ENCODE measurements around the gene RENBP.
A peak's percentile ranks its signal among the peaks of the same experiment; 100 is the strongest.

DNA sequence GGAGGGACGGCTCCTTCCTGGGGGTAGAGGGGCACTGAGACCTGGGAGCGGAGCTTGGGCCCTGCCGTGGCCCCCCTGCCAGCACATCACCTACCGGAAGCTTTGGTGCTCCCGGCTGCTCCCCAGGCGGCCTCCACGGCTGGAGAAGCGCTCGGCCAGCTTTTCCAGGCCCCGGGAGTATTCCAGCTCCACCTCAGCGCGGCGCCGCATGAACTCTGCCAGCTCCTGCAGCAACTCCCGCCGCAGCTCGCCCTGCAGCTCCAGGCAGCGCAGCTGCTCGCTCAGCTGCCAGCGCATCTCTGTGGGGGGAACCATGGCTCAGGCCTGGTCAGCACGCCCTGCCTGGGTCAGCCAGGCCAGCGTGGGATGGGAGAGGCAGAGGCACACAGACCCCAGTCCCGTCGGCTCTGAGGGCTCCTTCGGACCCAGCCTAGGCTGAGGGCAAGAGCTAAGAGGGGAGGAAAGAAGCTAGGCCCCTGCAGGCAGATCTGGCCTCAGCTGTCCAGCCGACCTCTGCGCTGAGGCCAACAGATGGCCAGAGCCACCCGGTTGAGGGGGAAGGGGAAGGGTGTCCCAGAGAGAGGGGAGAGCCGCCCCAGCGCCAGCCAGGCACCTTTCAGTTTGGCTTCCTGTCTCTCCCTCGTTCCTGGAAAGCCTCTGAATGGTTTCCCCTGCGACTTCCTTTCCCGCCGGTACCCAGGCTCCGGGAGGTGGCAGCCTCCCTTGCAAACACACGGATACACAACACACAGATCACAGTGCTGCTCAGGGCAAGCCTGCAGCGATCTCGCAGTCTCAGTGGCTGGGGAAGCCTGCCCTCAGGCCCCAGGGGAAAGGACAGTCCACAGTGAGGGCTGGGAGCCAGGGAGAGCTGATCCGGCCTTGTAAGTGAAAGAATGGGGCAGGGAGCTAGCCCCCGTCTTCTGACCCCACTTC, 22.7 kb downstream of the RENBP start:
- TF ChIP-seq, protein P1, sequence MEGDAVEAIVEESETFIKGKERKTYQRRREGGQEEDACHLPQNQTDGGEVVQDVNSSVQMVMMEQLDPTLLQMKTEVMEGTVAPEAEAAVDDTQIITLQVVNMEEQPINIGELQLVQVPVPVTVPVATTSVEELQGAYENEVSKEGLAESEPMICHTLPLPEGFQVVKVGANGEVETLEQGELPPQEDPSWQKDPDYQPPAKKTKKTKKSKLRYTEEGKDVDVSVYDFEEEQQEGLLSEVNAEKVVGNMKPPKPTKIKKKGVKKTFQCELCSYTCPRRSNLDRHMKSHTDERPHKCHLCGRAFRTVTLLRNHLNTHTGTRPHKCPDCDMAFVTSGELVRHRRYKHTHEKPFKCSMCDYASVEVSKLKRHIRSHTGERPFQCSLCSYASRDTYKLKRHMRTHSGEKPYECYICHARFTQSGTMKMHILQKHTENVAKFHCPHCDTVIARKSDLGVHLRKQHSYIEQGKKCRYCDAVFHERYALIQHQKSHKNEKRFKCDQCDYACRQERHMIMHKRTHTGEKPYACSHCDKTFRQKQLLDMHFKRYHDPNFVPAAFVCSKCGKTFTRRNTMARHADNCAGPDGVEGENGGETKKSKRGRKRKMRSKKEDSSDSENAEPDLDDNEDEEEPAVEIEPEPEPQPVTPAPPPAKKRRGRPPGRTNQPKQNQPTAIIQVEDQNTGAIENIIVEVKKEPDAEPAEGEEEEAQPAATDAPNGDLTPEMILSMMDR (IDR thresholded peaks at IDR 0.05): no peak
- peak in 1 of 2 donors; percentile 20 for TF ChIP-seq POLR2AphosphoS5 (IDR thresholded peaks at IDR 0.05; ENCODE audit: insufficient read depth in 1 of 2, low read depth in 1 of 2)
